GM23248 (cell line): ENCODE measurements around the gene RMC1.

Source experiments
- EZH2 ChIP-seq: fragments of 200-600 bp; sonication (generic); IDR thresholded peaks from 2 replicates; pipeline ENCODE4 v1.6.1; 2018; ENCODE audit warnings: antibody characterized with exemption, mild to moderate bottlenecking; ENCODE audit not compliant: insufficient read depth, poor library complexity, severe bottlenecking
- EZH2phosphoT487 ChIP-seq: fragments of 200-600 bp; sonication (generic); IDR thresholded peaks from 2 replicates; pipeline ENCODE4 v1.6.1; 2018; ENCODE audit warnings: antibody characterized with exemption, moderate library complexity, mild to moderate bottlenecking, low read depth; ENCODE audit not compliant: insufficient read depth

DNA sequence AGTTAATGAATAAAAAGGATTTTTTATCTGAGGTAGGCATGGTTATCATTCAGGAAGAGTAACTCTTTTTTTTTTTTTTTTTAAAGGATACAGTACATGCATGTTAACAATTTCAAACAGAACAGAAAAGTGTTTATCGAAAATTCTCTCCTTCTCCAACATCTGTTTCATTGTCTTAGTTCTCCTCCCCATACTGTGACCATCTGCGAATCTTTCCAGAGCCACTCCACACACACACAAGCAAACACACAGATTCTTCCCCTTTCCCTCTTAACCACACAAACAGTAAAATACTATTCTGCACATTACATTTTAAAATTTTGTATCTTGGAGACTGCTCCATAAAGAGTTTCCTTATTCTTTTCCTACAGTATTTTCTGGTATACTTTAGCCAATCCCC, 45.0 kb downstream of the RMC1 start:
- no peak for TF ChIP-seq EZH2phosphoT487
- no peak for TF ChIP-seq EZH2
